HUES48 (cell line): Measurements from ENCODE around the gene C15orf61.
A peak's percentile ranks its signal among the peaks of the same experiment; 100 is the strongest.

Experiments used
- H3K27ac ChIP-seq: one replicate; pipeline ENCODE4 v1.7.0; 2013; ENCODE audit warnings: low read depth, low read length, inconsistent platforms
- H3K27me3 ChIP-seq: 2 replicates; pipeline ENCODE4 v1.6.1; 2013; ENCODE audit warnings: mild to moderate bottlenecking, low read length; ENCODE audit not compliant: control insufficient read depth, insufficient read depth
- H3K36me3 ChIP-seq: 2 replicates; pipeline ENCODE4 v1.6.1; 2013; ENCODE audit warnings: low read length; ENCODE audit not compliant: control insufficient read depth, insufficient read depth
- H3K4me1 ChIP-seq: 2 replicates; pipeline ENCODE4 v1.6.1; 2013; ENCODE audit warnings: mild to moderate bottlenecking, low read length; ENCODE audit not compliant: control insufficient read depth, insufficient read depth
- H3K4me3 ChIP-seq: 2 replicates; pipeline ENCODE4 v1.5.1; 2013; ENCODE audit warnings: mild to moderate bottlenecking, low read depth, low read length
- H3K9ac ChIP-seq: 2 replicates; pipeline ENCODE4 v1.6.1; 2013; ENCODE audit warnings: mild to moderate bottlenecking, low read depth, low read length, moderate library complexity
- H3K9me3 ChIP-seq: 2 replicates; pipeline ENCODE4 v1.6.1; 2013; ENCODE audit warnings: low read length; ENCODE audit not compliant: control insufficient read depth, insufficient read depth

The C15orf61 gene

GRCh38 chr15:67515557-67515956 lies 5.4 kb upstream of the C15orf61 start:
- Histone ChIP-seq H3K4me3 (no peak overlapping the region), H3K9me3 (no peaks in the 10 kb centered on the region), H3K27ac (no peak overlapping the region), H3K9ac (no peak overlapping the region), H3K4me1 (no peaks in the 10 kb centered on the region), H3K27me3 (0 out of 2 replicates have a peak, but pooled peaks cover under 1% of the 10 kb centered on the region), H3K36me3 (no peaks in the 10 kb centered on the region)

DNA sequence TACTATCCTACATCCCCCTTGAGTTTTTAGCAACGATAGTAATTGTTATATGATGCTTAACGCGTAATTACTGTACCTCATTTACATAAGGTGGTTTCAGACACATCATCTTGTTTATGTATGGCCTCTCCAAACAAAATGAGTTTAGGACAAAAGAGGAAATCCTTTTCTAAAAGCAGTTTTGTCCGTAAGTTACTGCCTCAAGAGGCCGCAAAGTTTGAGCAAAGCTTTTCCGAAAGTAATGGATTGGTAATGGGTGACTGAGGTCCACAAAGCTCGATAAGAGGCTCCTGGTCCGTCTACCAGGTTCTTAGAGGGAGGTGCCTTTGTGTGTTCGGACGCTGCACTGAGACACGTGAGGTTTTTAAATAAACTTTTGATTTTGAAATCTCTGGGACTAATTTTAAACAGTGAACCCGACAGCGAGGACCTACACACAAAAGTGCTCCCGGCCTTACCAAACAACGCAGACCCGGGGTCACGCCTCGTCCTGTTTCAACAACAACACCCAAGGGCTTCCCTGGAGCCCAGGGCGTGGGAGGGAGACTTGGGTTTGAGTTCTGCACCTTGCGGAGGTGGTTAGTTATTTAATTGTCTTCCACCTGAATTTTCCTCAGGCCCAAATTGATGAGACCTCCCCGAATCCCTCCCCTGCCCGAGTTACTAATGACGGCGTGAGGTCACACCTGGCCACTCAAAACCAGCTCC lies 456 bp upstream of the C15orf61 start:
- H3K4me1 ChIP-seq: peaks cover 25% of the 10 kb centered on the region
- H3K9me3 ChIP-seq: no peaks in the 10 kb centered on the region
- peak overlapping the region; percentile 71 for H3K4me3 ChIP-seq
- no peak overlapping the region for H3K9ac ChIP-seq
- no peak overlapping the region for H3K27ac ChIP-seq
- H3K36me3 ChIP-seq: no peaks in the 10 kb centered on the region
- H3K27me3 ChIP-seq: peaks cover 10% of the 10 kb centered on the region; the same call in 1 of the 2 replicates

GRCh38 chr15:67521783-67522568 lies 1.0 kb downstream of the C15orf61 start:
- Histone ChIP-seq H3K4me3 (peak overlapping the region; percentile 71), H3K36me3 (no peaks in the 10 kb centered on the region), H3K9me3 (no peaks in the 10 kb centered on the region), H3K9ac (peak overlapping the region; percentile 74), H3K4me1 (peaks cover 25% of the 10 kb centered on the region), H3K27ac (no peak overlapping the region), H3K27me3 (peaks cover 10% of the 10 kb centered on the region; the same call in 1 of the 2 replicates)

- Histone ChIP-seq H3K36me3 (no peaks in the 10 kb centered on the region), H3K4me3 (peak overlapping the region; percentile 71), H3K27me3 (peaks cover 10% of the 10 kb centered on the region; the same call in 1 of the 2 replicates), H3K9me3 (no peaks in the 10 kb centered on the region), H3K4me1 (peaks cover 30% of the 10 kb centered on the region), H3K9ac (no peak overlapping the region), H3K27ac (no peak overlapping the region)
Measured at GRCh38 chr15:67523330-67523729, 2.4 kb downstream of the C15orf61 start.

DNA sequence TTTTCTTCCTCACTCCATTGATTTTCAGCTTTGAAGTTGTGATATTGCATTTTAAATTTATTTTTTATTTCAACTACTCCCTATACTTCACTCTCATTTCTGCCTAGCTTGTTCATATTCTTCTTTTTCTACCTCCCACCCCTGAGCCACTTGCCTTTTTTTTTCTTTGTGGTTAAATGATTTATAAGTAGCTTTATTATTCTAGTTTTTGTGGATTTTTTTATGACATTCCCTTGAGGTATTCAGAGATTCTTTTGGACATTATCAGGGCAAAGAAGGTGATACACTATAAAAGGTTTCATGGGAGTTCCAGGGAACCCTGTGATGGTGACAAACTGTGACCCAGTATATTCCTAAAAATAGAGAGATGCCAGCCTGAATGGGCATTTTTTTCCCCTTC lies 3.3 kb downstream of the C15orf61 start:
- peaks cover 30% of the 10 kb centered on the region for H3K4me1 ChIP-seq
- no peaks in the 10 kb centered on the region for H3K36me3 ChIP-seq
- H3K9me3 ChIP-seq: no peaks in the 10 kb centered on the region
- no peak overlapping the region for H3K9ac ChIP-seq
- no peak overlapping the region for H3K27ac ChIP-seq
- H3K27me3 ChIP-seq: peaks cover 10% of the 10 kb centered on the region; the same call in 1 of the 2 replicates
- no peak overlapping the region for H3K4me3 ChIP-seq

DNA sequence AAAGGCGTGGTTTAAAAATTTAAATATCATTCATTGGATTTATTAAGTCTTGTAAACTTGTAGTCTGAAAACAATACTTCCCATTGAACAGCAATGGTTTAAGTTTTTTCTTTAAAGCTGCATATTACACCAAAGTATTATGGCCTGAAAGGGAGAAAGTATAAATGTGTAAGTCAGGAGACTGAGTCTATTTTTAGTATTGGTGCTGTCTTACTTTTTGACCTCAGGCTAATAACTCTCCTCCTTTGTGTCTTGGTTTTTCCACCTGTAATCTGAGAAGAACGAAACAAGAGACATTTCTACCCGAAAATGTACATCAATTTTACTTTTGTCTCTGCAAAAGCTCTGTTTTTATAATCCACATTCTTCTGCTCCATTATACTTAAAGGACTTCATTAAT lies 7.6 kb downstream of the C15orf61 start:
- Histone ChIP-seq H3K27ac (no peak overlapping the region), H3K4me3 (no peak overlapping the region), H3K36me3 (no peaks in the 10 kb centered on the region), H3K4me1 (peaks cover 14% of the 10 kb centered on the region), H3K9ac (no peak overlapping the region), H3K9me3 (no peaks in the 10 kb centered on the region), H3K27me3 (no peaks in the 10 kb centered on the region)

DNA sequence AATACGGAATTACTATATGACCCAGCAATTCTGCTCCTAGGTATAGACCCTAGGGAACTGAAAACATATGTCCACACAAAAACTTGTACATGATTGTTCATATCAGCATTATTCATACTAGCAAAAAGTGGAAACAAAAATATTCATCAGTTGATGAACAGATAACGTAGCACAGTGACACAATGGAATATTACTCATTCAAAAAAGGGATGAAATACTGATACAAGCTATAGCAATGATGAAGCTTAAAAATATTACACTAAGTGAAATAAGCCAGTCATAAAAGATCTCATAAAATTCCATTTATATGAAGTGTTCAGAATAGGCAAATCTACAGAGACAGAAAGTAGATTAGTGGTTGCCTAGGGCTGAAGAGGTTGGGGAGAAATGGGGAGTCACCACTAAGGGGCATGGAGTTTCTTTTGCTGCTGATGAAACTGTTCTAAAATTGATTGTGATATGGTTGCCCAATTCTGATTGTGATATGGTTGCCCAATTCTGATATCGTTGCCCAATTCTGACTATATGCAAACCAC lies 10.5 kb downstream of the C15orf61 start:
- Histone ChIP-seq H3K27me3 (no peaks in the 10 kb centered on the region), H3K36me3 (no peaks in the 10 kb centered on the region), H3K9ac (no peak overlapping the region), H3K4me1 (peaks cover 5% of the 10 kb centered on the region; the same call in 1 of the 2 replicates), H3K4me3 (no peak overlapping the region), H3K9me3 (no peaks in the 10 kb centered on the region), H3K27ac (no peak overlapping the region)

DNA sequence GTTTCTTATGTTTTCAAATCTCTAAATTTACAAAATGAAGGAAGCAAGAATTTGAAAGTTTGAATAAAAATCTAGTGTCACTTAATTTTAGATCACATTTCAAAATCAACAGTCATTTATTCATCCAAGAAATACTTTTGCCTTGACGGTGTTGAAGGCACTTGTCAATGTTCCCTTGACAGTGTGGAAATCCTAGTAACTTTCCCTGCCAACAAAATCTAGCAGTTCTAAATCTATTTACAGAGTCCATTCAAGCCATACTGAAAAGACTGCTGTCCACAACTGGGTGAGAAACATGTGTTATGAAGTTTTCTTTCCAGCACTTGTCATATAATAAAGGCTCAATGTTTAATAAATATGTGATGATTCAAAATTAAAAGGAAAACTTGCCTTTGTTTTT lies 12.9 kb downstream of the C15orf61 start:
- Histone ChIP-seq H3K9me3 (no peaks in the 10 kb centered on the region), H3K36me3 (no peaks in the 10 kb centered on the region), H3K27me3 (no peaks in the 10 kb centered on the region), H3K27ac (no peak overlapping the region), H3K4me1 (no peaks in the 10 kb centered on the region), H3K4me3 (no peak overlapping the region), H3K9ac (no peak overlapping the region)

DNA sequence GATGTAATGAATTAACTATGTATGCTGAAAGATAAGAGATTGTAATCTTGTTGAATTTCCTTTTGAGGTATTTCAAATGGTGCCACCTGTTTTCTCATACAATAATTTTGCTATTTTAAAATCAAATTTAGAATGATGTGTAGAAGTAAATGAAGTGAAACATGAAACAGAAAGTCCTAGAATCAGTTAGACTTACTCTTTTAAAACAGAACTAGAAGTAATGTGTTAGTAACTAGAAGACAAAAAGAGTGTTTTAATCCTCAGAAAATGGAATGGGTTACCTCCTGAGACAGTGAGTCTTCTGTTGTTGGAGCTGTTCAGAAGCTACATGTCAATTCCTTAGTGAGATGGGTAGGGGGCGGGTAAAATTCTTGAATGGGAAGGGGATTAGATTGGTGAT lies 13.4 kb downstream of the C15orf61 start:
- Histone ChIP-seq H3K36me3 (no peaks in the 10 kb centered on the region), H3K4me3 (no peak overlapping the region), H3K27ac (no peak overlapping the region), H3K27me3 (no peaks in the 10 kb centered on the region), H3K9me3 (no peaks in the 10 kb centered on the region), H3K4me1 (no peaks in the 10 kb centered on the region), H3K9ac (no peak overlapping the region)

GRCh38 chr15:67537771-67538170 lies 16.8 kb downstream of the C15orf61 start:
- Histone ChIP-seq H3K9ac (no peak overlapping the region), H3K9me3 (no peaks in the 10 kb centered on the region), H3K4me3 (no peak overlapping the region), H3K4me1 (no peaks in the 10 kb centered on the region), H3K27me3 (no peaks in the 10 kb centered on the region), H3K27ac (no peak overlapping the region), H3K36me3 (no peaks in the 10 kb centered on the region)
